Esophagus squamous epithelium (tissue), 4 donors: ENCODE measurements around the gene ADGRB3.

ENCODE experiments used
- POLR2A ChIP-seq, 4 donors: fragments of 450-650 bp; IDR thresholded peaks; one replicate each; pipeline ENCODE4 v1.6.1; 2017; ENCODE audit warnings: antibody characterized with exemption in 4 of 4, mild to moderate bottlenecking in 4 of 4, moderate library complexity in 3 of 4
- TF ChIP-seq, protein P1 (sequence below), 6 experiments: fragments of 450-650 bp in 4 of 6; fragments of 200-600 bp in 2 of 6; sonication (generic) in 2 of 6; IDR thresholded peaks; one replicate each; pipeline ENCODE4 v1.5.1; 2016 to 2019; ENCODE audit warnings: antibody characterized with exemption in 6 of 6, mild to moderate bottlenecking in 4 of 6, moderate library complexity in 4 of 6

GRCh38 chr6:69042297-69042696, 407.2 kb downstream of the ADGRB3 start:
- TF ChIP-seq, protein P1, sequence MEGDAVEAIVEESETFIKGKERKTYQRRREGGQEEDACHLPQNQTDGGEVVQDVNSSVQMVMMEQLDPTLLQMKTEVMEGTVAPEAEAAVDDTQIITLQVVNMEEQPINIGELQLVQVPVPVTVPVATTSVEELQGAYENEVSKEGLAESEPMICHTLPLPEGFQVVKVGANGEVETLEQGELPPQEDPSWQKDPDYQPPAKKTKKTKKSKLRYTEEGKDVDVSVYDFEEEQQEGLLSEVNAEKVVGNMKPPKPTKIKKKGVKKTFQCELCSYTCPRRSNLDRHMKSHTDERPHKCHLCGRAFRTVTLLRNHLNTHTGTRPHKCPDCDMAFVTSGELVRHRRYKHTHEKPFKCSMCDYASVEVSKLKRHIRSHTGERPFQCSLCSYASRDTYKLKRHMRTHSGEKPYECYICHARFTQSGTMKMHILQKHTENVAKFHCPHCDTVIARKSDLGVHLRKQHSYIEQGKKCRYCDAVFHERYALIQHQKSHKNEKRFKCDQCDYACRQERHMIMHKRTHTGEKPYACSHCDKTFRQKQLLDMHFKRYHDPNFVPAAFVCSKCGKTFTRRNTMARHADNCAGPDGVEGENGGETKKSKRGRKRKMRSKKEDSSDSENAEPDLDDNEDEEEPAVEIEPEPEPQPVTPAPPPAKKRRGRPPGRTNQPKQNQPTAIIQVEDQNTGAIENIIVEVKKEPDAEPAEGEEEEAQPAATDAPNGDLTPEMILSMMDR (IDR thresholded peaks at IDR 0.05): no peak
- TF ChIP-seq POLR2A (IDR thresholded peaks at IDR 0.05): no peak
